Fibroblast of skin of right biceps (primary cell): Measurements from ENCODE around the gene RLN3.
A peak's percentile ranks its signal among the peaks of the same experiment; 100 is the strongest.
"Not testable (repeated sequence)": the region's sequence is repeated elsewhere in the genome, so short reads cannot be mapped to it uniquely, and the experiment has no call there.

Experiments used
- DNase-seq: peaks from one replicate; pipeline ENCODE4 v3.0.0-alpha.2; 2013

RLN3 gene

GRCh38 chr19:14022469-14022868, 5.5 kb upstream of the RLN3 start:
- DNase-seq: no peak

GRCh38 chr19:14023404-14024235, 4.3 kb upstream of the RLN3 start:
- DNase-seq: peak; percentile 64

- DNase-seq: not testable (repeated sequence)
Observed at GRCh38 chr19:14026652-14027192, 1.2 kb upstream of the RLN3 start.

- DNase-seq: no peak
Observed at GRCh38 chr19:14028901-14029300, 953 bp downstream of the RLN3 start.

GRCh38 chr19:14030997-14031718, 3.2 kb downstream of the RLN3 start:
- no peak for DNase-seq

- DNase-seq: peak; percentile 64
Observed at GRCh38 chr19:14031719-14032480, 4.0 kb downstream of the RLN3 start, which contains the start of gene IL27RA. Gene IL27RA, plus strand, starts transcription at chr19:14031762. Its CDS starts 111 bp downstream, at chr19:14031873.

GRCh38 chr19:14033946-14034345, 6.0 kb downstream of the RLN3 start:
- DNase-seq: no peak

GRCh38 chr19:14035159-14035558, 7.2 kb downstream of the RLN3 start:
- not testable (repeated sequence) for DNase-seq

GRCh38 chr19:14035706-14036105, 7.8 kb downstream of the RLN3 start:
- DNase-seq: peak; percentile 54

- DNase-seq: no peak
Observed at GRCh38 chr19:14039181-14039580, 11.2 kb downstream of the RLN3 start.

GRCh38 chr19:14042659-14043608, 15.0 kb downstream of the RLN3 start:
- peak; percentile 52 for DNase-seq

- DNase-seq: not testable (repeated sequence)
Observed at GRCh38 chr19:14047866-14048265, 19.9 kb downstream of the RLN3 start.

GRCh38 chr19:14048443-14049153, 20.6 kb downstream of the RLN3 start:
- DNase-seq: peak; percentile 18

GRCh38 chr19:14050512-14050911, 22.6 kb downstream of the RLN3 start:
- no peak for DNase-seq

GRCh38 chr19:14050961-14051360, 23.0 kb downstream of the RLN3 start:
- not testable (repeated sequence) for DNase-seq

GRCh38 chr19:14051980-14052379, 24.0 kb downstream of the RLN3 start:
- no peak for DNase-seq

- DNase-seq: no peak
Observed at GRCh38 chr19:14052470-14052869, 24.5 kb downstream of the RLN3 start.

- no peak for DNase-seq
Observed at GRCh38 chr19:14053032-14053431, 25.1 kb downstream of the RLN3 start.

GRCh38 chr19:14053500-14053899, 25.6 kb downstream of the RLN3 start:
- DNase-seq: no peak

GRCh38 chr19:14054099-14054498, 26.2 kb downstream of the RLN3 start:
- DNase-seq: no peak

- no peak for DNase-seq
Observed at GRCh38 chr19:14054721-14055120, 26.8 kb downstream of the RLN3 start.
